ENCODE measurements around the gene KRTAP5-5. TPM values are rescaled to one million over a fixed set of nuclear protein-coding genes. Genes with fewer than 3 reads are reported as not detected.

Gene KRTAP5-5
- total and polyA plus RNA-seq, 2 of the 8 experiments (the other 6 are each of a cell fraction or from before 2014, with no cell fraction given) = 0.09 TPM; not detected in 1

DNA sequence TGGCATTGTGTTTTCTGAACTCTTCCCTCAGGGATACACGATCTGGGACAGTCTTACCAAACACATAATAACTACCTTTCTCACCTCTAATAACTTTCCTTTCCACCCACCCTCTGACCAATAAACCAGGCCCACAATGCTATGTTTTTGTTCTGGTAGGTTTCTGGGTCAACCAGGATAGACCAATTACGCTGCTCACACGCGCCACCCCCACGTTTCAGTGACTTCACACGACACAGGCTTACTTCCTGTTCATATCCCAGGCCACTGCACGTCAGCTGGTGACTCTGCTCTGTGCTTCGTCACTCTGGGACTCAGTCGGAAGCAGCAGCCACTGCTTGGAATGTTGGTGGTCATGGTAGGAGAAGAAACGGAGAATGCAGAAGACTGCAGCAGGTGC is 10.1 kb upstream of the KRTAP5-5 start (continued):
- TF ChIP-seq, protein P1, sequence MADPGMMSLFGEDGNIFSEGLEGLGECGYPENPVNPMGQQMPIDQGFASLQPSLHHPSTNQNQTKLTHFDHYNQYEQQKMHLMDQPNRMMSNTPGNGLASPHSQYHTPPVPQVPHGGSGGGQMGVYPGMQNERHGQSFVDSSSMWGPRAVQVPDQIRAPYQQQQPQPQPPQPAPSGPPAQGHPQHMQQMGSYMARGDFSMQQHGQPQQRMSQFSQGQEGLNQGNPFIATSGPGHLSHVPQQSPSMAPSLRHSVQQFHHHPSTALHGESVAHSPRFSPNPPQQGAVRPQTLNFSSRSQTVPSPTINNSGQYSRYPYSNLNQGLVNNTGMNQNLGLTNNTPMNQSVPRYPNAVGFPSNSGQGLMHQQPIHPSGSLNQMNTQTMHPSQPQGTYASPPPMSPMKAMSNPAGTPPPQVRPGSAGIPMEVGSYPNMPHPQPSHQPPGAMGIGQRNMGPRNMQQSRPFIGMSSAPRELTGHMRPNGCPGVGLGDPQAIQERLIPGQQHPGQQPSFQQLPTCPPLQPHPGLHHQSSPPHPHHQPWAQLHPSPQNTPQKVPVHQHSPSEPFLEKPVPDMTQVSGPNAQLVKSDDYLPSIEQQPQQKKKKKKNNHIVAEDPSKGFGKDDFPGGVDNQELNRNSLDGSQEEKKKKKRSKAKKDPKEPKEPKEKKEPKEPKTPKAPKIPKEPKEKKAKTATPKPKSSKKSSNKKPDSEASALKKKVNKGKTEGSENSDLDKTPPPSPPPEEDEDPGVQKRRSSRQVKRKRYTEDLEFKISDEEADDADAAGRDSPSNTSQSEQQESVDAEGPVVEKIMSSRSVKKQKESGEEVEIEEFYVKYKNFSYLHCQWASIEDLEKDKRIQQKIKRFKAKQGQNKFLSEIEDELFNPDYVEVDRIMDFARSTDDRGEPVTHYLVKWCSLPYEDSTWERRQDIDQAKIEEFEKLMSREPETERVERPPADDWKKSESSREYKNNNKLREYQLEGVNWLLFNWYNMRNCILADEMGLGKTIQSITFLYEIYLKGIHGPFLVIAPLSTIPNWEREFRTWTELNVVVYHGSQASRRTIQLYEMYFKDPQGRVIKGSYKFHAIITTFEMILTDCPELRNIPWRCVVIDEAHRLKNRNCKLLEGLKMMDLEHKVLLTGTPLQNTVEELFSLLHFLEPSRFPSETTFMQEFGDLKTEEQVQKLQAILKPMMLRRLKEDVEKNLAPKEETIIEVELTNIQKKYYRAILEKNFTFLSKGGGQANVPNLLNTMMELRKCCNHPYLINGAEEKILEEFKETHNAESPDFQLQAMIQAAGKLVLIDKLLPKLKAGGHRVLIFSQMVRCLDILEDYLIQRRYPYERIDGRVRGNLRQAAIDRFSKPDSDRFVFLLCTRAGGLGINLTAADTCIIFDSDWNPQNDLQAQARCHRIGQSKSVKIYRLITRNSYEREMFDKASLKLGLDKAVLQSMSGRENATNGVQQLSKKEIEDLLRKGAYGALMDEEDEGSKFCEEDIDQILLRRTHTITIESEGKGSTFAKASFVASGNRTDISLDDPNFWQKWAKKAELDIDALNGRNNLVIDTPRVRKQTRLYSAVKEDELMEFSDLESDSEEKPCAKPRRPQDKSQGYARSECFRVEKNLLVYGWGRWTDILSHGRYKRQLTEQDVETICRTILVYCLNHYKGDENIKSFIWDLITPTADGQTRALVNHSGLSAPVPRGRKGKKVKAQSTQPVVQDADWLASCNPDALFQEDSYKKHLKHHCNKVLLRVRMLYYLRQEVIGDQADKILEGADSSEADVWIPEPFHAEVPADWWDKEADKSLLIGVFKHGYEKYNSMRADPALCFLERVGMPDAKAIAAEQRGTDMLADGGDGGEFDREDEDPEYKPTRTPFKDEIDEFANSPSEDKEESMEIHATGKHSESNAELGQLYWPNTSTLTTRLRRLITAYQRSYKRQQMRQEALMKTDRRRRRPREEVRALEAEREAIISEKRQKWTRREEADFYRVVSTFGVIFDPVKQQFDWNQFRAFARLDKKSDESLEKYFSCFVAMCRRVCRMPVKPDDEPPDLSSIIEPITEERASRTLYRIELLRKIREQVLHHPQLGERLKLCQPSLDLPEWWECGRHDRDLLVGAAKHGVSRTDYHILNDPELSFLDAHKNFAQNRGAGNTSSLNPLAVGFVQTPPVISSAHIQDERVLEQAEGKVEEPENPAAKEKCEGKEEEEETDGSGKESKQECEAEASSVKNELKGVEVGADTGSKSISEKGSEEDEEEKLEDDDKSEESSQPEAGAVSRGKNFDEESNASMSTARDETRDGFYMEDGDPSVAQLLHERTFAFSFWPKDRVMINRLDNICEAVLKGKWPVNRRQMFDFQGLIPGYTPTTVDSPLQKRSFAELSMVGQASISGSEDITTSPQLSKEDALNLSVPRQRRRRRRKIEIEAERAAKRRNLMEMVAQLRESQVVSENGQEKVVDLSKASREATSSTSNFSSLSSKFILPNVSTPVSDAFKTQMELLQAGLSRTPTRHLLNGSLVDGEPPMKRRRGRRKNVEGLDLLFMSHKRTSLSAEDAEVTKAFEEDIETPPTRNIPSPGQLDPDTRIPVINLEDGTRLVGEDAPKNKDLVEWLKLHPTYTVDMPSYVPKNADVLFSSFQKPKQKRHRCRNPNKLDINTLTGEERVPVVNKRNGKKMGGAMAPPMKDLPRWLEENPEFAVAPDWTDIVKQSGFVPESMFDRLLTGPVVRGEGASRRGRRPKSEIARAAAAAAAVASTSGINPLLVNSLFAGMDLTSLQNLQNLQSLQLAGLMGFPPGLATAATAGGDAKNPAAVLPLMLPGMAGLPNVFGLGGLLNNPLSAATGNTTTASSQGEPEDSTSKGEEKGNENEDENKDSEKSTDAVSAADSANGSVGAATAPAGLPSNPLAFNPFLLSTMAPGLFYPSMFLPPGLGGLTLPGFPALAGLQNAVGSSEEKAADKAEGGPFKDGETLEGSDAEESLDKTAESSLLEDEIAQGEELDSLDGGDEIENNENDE (IDR thresholded peaks at IDR 0.05; ENCODE audit: insufficient replicate concordance, low read length) = no peak
- TF ChIP-seq BCL11A (IDR thresholded peaks at IDR 0.05; ENCODE audit: low read depth in 2 of 2, low read length in 2 of 2) (no peak), PHF8 (conservative IDR thresholded peaks at IDR 0.05; ENCODE audit: low read depth, low read length) (no peak), SIN3A (conservative IDR thresholded peaks at IDR 0.05 in 1 of 2, IDR thresholded peaks at IDR 0.05 in 1 of 2; ENCODE audit: low read depth in 1 of 2, low read length in 2 of 2) (no peak), RFX5 (IDR thresholded peaks at IDR 0.05; ENCODE audit: borderline replicate concordance, low read depth, low read length) (no peak), NRF1 (IDR thresholded peaks at IDR 0.05; ENCODE audit: low read depth, low read length) (no peak), GTF2F1 (IDR thresholded peaks at IDR 0.05; ENCODE audit: borderline replicate concordance, low read depth, low read length) (no peak)
- TF ChIP-seq, protein P2, sequence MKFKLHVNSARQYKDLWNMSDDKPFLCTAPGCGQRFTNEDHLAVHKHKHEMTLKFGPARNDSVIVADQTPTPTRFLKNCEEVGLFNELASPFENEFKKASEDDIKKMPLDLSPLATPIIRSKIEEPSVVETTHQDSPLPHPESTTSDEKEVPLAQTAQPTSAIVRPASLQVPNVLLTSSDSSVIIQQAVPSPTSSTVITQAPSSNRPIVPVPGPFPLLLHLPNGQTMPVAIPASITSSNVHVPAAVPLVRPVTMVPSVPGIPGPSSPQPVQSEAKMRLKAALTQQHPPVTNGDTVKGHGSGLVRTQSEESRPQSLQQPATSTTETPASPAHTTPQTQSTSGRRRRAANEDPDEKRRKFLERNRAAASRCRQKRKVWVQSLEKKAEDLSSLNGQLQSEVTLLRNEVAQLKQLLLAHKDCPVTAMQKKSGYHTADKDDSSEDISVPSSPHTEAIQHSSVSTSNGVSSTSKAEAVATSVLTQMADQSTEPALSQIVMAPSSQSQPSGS (IDR thresholded peaks at IDR 0.05; ENCODE audit: low read length) = no peak
- TF ChIP-seq, protein P3, sequence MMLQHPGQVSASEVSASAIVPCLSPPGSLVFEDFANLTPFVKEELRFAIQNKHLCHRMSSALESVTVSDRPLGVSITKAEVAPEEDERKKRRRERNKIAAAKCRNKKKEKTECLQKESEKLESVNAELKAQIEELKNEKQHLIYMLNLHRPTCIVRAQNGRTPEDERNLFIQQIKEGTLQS (IDR thresholded peaks at IDR 0.05; ENCODE audit: insufficient read depth, low read depth, low read length) = no peak
